ENCODE measurements around the gene NPAS2. TPM values are rescaled to one million over a fixed set of nuclear protein-coding genes. Genes with fewer than 3 reads are reported as not detected.

NPAS2 gene
- total and polyA plus RNA-seq, 2 donors (not counting 3 experiments of a cell fraction or from before 2014, with no cell fraction given), result 29.0 to 53.9 TPM

- Histone ChIP-seq H3K27me3 (ENCODE audit: control insufficient read depth in 2 of 2, insufficient read depth in 2 of 2, low read length in 2 of 2) (no peaks in the 10 kb centered on the region), H3K9me1 (replicated peaks; ENCODE audit: control insufficient read depth, extremely low read depth, insufficient read depth, low read length) (no peaks in the 10 kb centered on the region), H3K9ac (replicated peaks; ENCODE audit: extremely low read depth, insufficient read depth, low read length) (no peak overlapping the region), H3K9me3 (replicated peaks; ENCODE audit: control insufficient read depth, insufficient read depth, low read length) (no peaks in the 10 kb centered on the region), H2AFZ (ENCODE audit: low read depth, low read length) (no peak overlapping the region), H3K27ac (ENCODE audit: insufficient read depth, low read depth, low read length) (no peak overlapping the region), H3K4me1 (ENCODE audit: control insufficient read depth, extremely low read depth, insufficient read depth, low read length) (no peaks in the 10 kb centered on the region), H3K4me2 (ENCODE audit: insufficient read depth, low read length) (no peak overlapping the region), H3K36me3 (ENCODE audit: control insufficient read depth in 2 of 2, extremely low read depth in 1 of 2, insufficient read depth in 2 of 2, low read length in 2 of 2) (peaks cover 3 to 11% of the 10 kb centered on the region in 2 experiments), H4K20me1 (replicated peaks; ENCODE audit: control insufficient read depth, extremely low read depth, insufficient read depth, low read length) (no peaks in the 10 kb centered on the region), H3K4me3 (replicated peaks in 1 of 3; ENCODE audit: insufficient read depth in 1 of 3, low read depth in 1 of 3, low read length in 3 of 3) (no peak overlapping the region), H3K79me2 (ENCODE audit: control insufficient read depth, insufficient read depth, low read length) (no peaks in the 10 kb centered on the region)
- BruUV-seq (replicated peaks), result no TSS peak
- dilution Hi-C loops (cut with MboI; ENCODE audit: extremely low pct_ligation_motif_present, low sequenced_read_pairs) (no loop called here), intact Hi-C loops (cut with micrococcal nuclease) (no loop called here)
- POLR2A ChIA-PET, result no interaction called here
- FAIRE-seq (no peak), DNase-seq (ENCODE audit: low read depth, low spot score) (no peak)
- TF ChIP-seq POLR2AphosphoS5 (IDR thresholded peaks at IDR 0.05; ENCODE audit: insufficient read depth, low read depth, low read length), result no peak
- no peak for TF ChIP-seq FOS (IDR thresholded peaks at IDR 0.05; ENCODE audit: borderline replicate concordance, insufficient read depth, low read length)
- CTCF ChIA-PET, result interaction anchor here (1.1 kb wide), 1 partner anchor 186 kb away, joined by 6 read pairs; no protein-coding TSS in a partner anchor
Observed at GRCh38 chr2:101018934-101019333, 199.0 kb downstream of the NPAS2 start.

- no peak overlapping the region for H3K4me2 ChIP-seq (ENCODE audit: insufficient read depth, low read length)
- H3K4me3 ChIP-seq (replicated peaks in 1 of 3; ENCODE audit: insufficient read depth in 1 of 3, low read depth in 1 of 3, low read length in 3 of 3), result no peak overlapping the region
- H3K27me3 ChIP-seq (ENCODE audit: control insufficient read depth in 2 of 2, insufficient read depth in 2 of 2, low read length in 2 of 2), result no peaks in the 10 kb centered on the region
- peaks cover 9 to 13% of the 10 kb centered on the region in 2 experiments for H3K36me3 ChIP-seq (ENCODE audit: control insufficient read depth in 2 of 2, extremely low read depth in 1 of 2, insufficient read depth in 2 of 2, low read length in 2 of 2)
- no peaks in the 10 kb centered on the region for H3K79me2 ChIP-seq (ENCODE audit: control insufficient read depth, insufficient read depth, low read length)
- dilution Hi-C loops (cut with MboI; ENCODE audit: extremely low pct_ligation_motif_present, low sequenced_read_pairs), result no loop called here
- no peaks in the 10 kb centered on the region for H4K20me1 ChIP-seq (replicated peaks; ENCODE audit: control insufficient read depth, extremely low read depth, insufficient read depth, low read length)
- intact Hi-C loops (cut with micrococcal nuclease), result no loop called here
- no peak overlapping the region for H3K27ac ChIP-seq (ENCODE audit: insufficient read depth, low read depth, low read length)
- POLR2A ChIA-PET, result no interaction called here
- H3K9me1 ChIP-seq (replicated peaks; ENCODE audit: control insufficient read depth, extremely low read depth, insufficient read depth, low read length), result no peaks in the 10 kb centered on the region
- no peak overlapping the region for H3K9ac ChIP-seq (replicated peaks; ENCODE audit: extremely low read depth, insufficient read depth, low read length)
- no peak for FAIRE-seq
- CTCF ChIA-PET, result interaction anchor here (0.7 to 1.6 kb wide), 6 partner anchors 10 to 183 kb away, joined by 3 to 7 read pairs (median 4); no protein-coding TSS in a partner anchor
- H2AFZ ChIP-seq (ENCODE audit: low read depth, low read length), result no peak overlapping the region
- H3K4me1 ChIP-seq (ENCODE audit: control insufficient read depth, extremely low read depth, insufficient read depth, low read length), result no peaks in the 10 kb centered on the region
- DNase-seq (ENCODE audit: low read depth, low spot score), result no peak
- BruUV-seq (replicated peaks), result no TSS peak
- H3K9me3 ChIP-seq (replicated peaks; ENCODE audit: control insufficient read depth, insufficient read depth, low read length), result no peaks in the 10 kb centered on the region
- TF ChIP-seq JUN (IDR thresholded peaks at IDR 0.05; ENCODE audit: borderline replicate concordance, insufficient read depth, insufficient read length, low read depth) (no peak), POLR2AphosphoS5 (IDR thresholded peaks at IDR 0.05; ENCODE audit: insufficient read depth, low read depth, low read length) (no peak), GATA2 (IDR thresholded peaks at IDR 0.05; ENCODE audit: insufficient read depth, insufficient read length, low read depth, low read length) (no peak), POLR2A (IDR thresholded peaks at IDR 0.05; ENCODE audit: low read depth, low read length) (no peak), CTCF (IDR thresholded peaks at IDR 0.05; ENCODE audit: extremely low read depth in 1 of 2, insufficient read depth in 1 of 2, low read depth in 1 of 2, low read length in 2 of 2) (no peak), MYC (IDR thresholded peaks at IDR 0.05; ENCODE audit: low read depth, low read length) (no peak), MAX (IDR thresholded peaks at IDR 0.05; ENCODE audit: insufficient read depth, insufficient read length) (no peak), EZH2 (IDR thresholded peaks at IDR 0.05; ENCODE audit: borderline replicate concordance, low read depth, low read length, severe bottlenecking) (no peak), FOS (IDR thresholded peaks at IDR 0.05; ENCODE audit: borderline replicate concordance, insufficient read depth, low read length) (no peak)
Observed at GRCh38 chr2:101022221-101022620, 202.3 kb downstream of the NPAS2 start.
